GM21367 (cell line): ENCODE measurements around the gene MDN1.

Experiments used
- ATAC-seq: cut with Tn5 transposase; IDR thresholded peaks from one replicate; pipeline ENCODE4 v1.9.1; 2021; ENCODE audit not compliant: unreplicated experiment

Gene MDN1

GRCh38 chr6:89703292-89703691, 116.3 kb downstream of the MDN1 start:
- ATAC-seq: no peak

GRCh38 chr6:89702349-89702748, 117.2 kb downstream of the MDN1 start:
- no peak for ATAC-seq

DNA sequence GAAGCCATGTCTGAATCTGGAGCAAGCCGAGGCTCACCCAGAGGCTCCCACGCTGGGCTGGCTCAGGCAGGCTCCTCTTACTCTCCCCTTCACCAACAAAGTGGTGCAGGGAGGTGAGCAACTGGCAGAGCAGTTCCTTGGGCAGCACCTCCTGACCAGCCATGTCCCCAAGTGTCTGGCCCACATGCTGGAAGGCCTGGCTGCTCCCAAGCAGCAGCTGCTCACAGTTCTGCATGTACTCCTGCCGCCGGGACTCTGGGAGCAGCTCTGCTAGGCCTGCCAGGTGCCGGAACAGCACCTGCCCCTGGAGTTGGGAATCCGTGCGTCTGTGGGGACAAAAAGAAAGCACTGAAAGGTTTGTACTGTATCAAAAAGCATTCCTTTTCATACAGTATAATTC, 123.9 kb downstream of the MDN1 start:
- ATAC-seq: no peak

DNA sequence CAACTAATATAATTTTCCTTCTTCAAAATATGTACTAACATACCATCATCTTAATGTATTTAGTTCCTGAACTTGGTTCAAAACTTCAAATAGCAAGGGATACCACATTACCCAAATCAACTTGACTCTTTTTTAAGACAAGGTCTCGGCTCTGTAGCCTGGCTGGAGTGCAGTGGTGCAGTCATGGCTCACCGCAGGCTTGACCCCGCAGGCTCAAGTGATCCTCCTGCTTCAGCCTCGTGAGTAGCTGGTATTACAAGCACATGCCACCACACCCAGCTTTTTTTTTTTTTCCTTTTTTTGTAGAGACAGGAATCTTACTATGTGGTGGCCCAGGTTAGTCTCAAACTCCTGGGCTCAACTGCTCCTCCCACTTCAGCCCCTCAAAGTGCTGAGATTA, 125.2 kb downstream of the MDN1 start:
- ATAC-seq: no peak

- ATAC-seq: no peak
These were observed 126.4 kb downstream of the MDN1 start for GRCh38 chr6:89693207-89693606.

DNA sequence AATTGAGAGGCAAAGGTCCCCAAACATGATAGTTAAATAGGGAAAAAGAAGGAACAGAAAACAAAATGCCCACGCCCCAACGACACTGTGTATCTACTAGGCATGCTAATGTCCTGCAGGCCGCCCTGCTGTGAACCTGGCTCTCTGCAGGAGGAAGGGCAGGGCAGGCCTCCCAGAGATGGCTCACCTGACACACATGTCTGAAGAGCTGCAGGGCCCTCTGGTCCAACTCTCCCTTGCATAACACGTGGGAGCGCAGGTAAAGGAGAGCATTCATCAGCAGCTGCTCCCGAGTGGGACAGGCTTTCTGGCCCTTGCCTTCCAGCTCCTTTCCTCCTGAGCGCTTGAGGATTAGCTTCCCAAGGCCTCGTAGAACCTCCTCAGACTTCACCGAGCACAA, 127.3 kb downstream of the MDN1 start:
- no peak for ATAC-seq

DNA sequence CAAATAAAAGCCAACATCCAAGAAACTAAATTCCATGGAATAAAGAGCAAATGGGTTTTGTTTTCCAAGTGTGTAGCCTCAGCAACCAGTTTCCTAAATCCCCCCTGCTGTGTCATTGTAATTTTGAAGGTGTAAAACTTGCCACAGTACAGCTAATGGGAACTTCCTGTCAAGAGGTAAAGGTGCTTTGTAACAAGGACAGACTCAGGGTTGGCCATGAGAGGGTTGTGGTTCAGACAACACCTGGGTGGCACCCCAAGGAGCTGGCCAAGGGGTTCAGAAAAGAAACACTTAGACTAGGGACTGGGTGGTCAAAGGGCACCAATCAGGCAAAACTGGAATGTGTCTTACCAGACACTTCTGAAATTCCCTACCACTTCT, 128.7 kb downstream of the MDN1 start:
- no peak for ATAC-seq

DNA sequence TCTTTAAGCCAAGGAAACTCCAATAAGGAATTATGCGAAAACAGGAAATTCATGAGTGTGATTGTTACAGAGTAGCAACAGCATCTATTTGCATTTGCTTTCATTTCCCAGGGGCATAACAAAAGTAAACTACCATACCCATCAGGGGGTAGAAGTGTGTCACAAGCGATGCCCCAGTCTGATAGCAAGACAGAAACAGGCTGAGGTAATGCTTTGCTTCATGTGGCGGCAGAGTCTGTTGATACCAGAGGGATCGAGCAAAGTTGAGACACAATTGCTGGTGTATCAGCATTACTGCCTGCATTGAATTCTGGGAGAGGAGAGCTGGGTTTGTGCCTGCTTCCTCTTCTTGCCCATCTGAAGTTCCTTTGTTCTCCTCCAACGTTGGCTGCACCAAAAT, 129.9 kb downstream of the MDN1 start:
- no peak for ATAC-seq

- ATAC-seq: no peak
These were observed 131.3 kb downstream of the MDN1 start for GRCh38 chr6:89688328-89688727.

- no peak for ATAC-seq
These were observed 134.3 kb downstream of the MDN1 start for GRCh38 chr6:89685311-89685710.

DNA sequence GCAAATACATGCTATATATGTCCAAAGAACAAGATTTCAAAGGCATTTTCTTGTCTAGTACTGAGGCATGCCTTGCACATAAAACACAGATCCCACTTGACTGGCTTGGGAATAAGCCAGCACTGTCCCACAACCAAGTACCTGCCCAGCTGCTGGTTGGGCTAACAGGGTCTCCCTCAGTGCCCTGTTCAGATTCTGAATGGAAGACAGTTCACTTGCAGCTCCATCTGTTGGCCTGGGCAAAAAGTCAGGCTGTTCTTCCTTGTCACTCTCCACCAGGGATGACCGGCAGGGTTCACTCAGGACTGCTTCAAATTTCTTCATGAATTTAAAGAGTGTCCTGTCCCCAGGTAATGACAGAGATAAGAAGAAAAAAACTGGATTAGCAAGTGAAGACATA, 136.6 kb downstream of the MDN1 start:
- ATAC-seq: no peak

DNA sequence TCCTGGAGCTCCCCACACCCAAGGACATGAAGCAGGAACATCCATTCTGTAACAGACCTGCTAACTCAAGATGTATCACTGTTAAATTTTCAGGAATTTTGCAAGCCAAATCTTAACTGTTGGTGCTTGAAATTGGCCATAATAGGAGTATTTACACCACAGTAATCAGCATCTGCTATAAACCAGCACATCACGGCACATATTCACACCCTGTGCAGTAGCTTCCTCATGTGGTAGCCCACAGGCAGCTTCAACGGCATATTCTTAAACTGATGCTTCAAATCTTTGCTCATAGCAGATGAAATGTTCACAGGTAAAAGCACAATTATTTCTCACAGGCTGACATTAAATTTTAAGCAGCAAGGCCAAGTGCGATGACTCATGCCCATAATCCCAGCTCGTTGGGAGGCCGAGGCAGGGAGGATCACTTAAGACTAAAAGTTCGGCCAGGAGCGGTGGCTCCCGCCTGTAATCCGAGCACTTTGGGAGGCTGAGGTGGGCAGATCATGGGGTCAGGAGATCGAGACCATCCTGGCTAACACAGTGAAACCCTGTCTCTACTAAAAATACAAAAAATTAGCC, 137.5 kb downstream of the MDN1 start:
- no peak for ATAC-seq

DNA sequence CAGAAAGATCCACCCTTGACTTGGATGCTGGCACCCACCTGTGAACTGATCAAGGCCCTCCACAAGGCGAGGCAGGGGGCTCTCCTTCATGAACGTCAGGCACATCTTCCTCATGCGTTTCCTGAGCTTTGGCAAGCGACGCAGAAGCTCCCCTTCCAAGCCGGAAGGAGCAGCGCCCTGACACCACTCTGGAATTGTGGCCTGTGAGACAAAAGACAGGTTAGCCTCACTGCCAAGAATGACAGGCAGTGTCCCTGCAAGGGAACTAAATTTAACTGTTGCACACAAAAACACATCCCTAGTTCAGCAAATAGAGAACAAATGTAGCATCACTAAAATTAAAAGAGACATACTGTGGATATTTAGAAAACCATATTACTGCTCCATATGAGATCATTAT, 139.0 kb downstream of the MDN1 start:
- no peak for ATAC-seq

DNA sequence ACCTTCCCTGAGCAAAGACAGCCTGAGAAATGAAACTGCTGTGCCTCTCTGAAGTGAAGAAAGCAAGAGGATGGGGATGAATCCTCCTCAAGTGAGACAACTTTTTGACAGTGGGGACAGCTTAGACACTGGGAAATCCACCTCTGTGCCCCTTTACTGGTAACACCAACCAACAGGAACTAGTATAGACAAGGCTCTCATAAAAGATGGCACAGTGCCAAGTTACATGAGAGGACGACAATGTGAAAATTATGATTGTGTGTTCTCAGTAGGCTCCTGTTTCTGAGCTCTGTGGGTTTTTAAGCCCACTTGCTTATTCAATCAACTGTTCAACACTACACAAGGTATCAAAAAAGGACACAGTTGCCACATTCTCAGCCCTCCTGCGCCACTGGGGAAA, 139.4 kb downstream of the MDN1 start:
- no peak for ATAC-seq

DNA sequence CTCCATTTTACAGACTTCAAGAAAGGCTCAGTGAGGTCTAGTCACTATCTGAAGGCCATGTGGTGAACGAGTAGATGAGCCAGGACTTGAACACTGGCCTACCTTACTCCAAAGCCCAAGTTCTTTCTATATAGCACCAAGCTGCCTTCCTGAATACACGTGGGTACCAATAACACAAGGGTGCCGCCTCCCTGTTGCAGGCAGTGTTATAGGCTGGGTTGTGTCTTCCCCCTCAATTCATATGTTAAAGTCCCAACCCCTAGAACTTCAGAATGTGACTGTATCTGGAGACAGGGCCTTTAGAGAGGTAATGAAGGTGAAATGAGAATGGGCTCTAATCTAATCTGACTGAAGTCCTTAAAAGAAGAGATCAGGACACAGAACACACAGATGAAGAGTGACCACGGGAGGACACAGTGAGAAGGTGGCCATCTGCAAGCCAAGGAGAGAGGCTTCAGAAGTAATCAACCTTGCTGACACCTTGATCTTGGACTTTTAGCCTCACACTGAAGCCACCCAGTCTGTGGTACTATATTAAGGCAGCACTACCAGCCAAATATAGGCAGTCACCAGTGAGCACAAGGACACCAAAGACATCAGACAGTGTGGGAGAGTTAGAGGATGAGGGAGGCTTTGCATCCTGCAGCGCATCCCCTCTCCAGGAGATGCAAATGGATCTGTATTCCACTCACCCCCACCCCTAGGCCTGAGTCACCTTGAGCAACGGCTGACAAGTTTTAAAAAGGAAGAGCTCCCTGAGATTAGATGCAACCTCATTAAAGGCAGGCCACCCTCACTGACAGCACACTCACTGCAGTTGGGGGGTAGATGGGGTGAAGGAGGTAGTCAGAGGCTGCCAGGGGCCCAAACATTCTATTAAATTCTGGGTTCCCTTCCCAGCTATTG, 140.1 kb downstream of the MDN1 start:
- ATAC-seq: no peak

- no peak for ATAC-seq
These were observed 141.1 kb downstream of the MDN1 start for GRCh38 chr6:89678531-89678930.

DNA sequence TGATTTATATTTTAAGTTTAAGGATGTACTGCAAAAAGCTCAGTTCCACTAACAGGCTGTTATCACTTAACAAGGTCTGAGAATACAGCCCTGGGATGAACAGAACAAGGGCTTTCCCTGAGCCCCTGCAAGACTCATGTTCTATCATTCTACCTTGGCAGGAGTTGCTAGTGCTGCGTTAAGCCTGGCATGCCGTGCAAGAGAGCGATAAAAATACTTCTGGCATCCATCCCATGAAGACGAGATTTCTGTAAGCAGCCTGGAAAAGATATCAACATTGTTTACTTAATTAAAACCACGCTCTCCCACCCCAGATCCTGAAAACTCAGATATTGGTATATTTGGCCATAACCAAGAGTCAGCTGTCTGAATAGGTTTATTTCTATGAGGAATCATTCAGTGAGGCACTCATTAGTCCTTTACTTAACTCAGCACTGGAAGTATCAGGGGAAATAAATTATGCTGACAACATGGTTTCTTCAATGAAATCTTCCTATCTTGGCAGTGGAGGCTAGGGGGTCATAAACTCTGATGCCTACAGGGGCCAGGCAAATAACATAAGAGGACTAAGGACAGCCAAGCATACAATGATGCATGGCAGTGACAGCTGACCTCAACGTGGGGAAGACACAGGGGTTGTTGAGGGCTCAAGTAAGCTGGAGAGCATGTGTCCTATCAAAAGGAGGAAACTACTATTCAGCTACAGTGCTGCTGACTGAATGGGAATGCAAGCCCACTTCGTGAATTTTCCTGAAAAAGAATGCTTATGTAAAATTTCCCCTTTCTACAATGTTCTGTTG, 143.4 kb downstream of the MDN1 start:
- ATAC-seq: no peak

GRCh38 chr6:89670935-89671565, 148.5 kb downstream of the MDN1 start:
- ATAC-seq: no peak

DNA sequence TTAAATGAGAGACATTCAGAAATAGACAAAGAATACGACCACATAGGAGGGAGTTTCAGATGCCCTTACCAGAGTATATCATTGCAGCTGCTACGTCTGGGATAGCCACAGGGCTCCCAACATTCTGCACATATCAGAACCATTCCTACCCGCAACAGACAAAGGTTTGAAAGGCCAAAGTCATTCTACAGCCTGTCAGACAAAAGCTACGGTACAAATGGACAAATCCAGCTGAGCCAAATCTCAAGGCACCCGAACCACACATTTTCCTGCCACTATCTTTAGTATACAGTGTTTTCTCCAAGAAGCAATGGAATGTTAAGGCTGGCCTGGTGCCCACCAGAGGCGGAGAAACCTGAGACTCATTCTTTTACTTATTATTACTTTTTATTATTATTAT, 150.6 kb downstream of the MDN1 start:
- no peak for ATAC-seq

DNA sequence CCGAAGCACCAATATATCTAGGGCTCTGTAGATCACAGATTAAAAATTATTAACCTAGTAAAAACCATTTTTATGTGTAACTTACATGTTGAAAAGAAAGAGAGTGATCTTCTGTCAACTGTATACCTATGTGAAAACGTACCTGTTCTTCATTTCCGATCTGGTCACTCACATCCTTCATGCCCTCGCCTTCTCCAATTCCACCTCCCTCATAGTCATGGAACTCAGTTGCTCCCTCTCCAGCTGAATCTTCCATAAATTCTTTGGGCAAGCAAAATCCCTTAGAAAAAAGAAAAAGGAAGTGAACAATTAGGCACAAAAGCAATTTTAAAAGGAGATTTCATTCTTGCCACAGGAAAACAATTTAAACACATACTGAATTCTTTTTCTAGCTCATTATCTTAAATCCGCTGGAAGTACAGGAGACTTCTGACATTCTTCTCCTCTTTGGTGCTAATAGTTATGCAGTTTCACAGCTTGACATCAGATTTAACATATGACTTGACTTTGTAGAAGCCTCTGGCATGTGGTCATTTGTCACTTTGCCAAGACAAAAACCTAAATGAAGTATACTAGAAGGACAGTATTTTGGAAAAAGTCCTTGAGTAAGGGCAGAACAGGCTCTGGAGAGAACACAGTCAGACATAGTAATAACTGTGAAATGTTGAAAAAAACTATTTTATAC, 151.6 kb downstream of the MDN1 start:
- no peak for ATAC-seq

GRCh38 chr6:89662659-89663223, 156.9 kb downstream of the MDN1 start:
- no peak for ATAC-seq
